ENCODE measurements around the gene CEL.

DNA sequence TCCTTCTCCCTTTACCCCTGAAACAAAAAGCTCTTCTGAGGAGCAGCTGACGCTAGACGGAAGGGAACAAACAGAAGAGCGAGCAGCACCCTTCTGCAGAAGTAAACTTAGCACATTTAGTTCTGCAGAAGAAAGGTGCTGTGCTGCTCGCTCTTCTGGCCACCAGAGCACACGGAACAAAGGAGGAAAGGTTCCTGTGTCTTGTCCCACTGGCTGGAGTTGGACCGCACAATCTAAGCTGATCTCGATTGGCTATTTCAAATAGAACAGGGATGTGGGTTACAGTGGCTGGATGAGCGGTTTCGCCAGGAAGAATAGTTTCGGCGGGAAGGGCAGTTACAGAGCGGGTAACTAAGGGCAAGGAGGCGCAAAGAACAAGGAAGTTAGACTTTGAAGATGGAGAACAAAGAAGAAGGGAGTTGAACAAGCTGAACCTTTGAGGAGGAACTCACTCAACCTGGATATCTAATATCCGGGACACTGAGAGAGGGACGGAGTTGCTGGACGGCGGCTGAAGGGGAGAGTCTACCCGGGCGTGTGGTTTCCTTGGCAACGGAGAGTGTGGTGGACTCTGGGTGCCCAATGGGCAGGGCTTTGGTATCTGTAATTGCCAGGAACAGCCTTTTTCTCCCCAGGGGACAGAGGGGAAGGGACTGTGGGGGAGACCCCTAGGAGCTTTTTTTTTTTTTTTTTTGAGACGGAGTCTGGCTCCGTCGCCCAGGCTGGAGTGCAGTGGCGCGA is 23.8 kb upstream of the CEL start:
- no peak for TF ChIP-seq POLR2A (IDR thresholded peaks at IDR 0.05; ENCODE audit: low read depth, low read length)
- TF ChIP-seq POLR2AphosphoS5 (IDR thresholded peaks at IDR 0.05; ENCODE audit: low read depth, low read length), result no peak
- TF ChIP-seq TAF1 (IDR thresholded peaks at IDR 0.05; ENCODE audit: borderline replicate concordance, low read depth, low read length), result no peak

Measured in GM12892 (cell line).